Skin of body (tissue), 2 donors: Measurements from ENCODE around the gene FGF22. TPM values are rescaled to one million over a fixed set of nuclear protein-coding genes. Genes with fewer than 3 reads are reported as not detected.

Experiments used
- DNase-seq: peaks from one replicate; lab custom pipeline; 2025; lab: John Stamatoyannopoulos, UW
- total RNA-seq: library from RNA; depleted of rRNA; stranded (reverse); fragments of >200 nt; gene quantifications from one replicate; pipeline ENCODE4 v1.2.3, GENCODE V29; 2014

Gene FGF22
- total RNA-seq, 1 donor from 2014 or later = 1.4 TPM

GRCh38 chr19:642767-643727, 3.4 kb downstream of the FGF22 start:
- no peak for DNase-seq

DNA sequence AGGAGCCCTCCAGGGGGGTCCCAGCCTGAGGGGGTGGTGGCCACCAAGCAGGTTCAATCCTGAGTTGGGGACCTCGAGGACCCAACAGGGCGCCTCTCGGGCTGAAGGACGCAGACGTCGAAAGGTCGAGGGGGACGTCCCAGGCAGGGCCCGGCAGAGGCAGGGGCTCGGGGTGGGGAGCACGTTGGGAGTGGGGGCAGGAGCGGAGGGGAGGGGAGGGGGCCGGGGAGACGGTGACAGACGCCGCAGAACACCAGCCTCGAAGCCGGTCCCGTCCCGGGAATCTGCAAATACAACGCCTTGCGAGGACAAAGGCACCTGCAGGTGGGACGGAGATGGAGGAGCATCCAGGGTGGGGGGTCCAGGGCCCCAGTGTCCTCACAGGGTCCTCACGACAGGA, 4.1 kb downstream of the FGF22 start:
- DNase-seq = no peak

GRCh38 chr19:644363-644762, 4.7 kb downstream of the FGF22 start:
- DNase-seq = no peak

DNA sequence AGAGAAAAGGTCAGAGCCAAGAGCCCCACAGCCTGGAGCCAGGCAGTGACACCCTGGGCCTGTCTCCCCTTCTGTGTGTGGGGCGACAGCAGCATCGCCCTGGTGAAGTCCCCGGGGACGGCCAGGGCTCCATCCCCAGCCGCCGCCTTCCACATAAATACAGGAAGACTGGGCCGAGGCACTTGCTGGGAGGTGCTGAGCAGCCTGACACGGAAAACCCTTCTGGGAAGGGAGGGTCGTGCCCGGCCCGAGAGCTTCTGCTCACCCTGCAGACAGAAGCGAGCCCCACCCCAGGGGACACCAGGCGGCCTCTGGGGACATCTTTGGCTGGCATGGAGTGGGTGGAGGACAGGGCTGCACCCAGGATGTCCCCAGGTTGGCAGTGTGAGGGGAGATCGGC, 5.1 kb downstream of the FGF22 start:
- DNase-seq = no peak

- no peak for DNase-seq
These were observed 6.5 kb downstream of the FGF22 start for GRCh38 chr19:645912-646778.

DNA sequence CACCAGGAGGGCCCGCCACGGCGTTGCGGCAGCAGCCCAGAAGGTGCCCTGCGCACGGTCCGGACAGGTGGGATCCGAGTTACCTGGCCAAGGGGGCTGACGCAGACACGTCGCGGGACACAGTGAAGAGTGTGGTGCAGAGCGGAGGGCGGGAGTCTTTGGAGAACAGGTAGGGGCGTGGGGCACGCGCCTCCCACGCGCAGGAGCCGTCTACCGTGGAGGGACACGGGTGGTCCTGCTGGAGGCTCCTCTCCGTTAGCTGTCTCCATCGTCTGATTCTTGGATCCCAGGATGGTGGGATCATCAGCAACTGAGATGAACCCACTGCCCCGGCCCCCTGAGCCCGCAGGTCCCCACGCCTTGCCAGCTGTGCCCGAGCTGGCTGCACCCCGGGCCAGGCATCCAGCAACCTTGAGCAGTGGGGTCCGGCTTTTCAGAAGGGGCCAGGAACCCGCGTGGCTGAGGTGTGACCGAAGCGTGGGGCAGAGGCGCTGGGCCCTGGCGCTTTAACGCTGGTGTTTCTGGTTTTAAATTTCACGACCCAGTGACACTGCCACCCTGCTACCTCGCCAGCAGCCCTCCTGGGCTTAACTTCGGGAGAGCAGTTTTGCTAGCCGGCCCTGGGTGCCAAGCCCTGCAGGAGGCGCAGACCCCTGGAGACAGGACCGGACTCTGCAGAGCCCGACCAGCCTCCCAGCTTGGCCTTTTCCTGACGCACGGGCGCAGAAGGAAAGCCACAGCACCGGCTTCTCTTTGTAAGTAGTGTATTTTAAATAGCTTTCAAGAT, 7.3 kb downstream of the FGF22 start:
- no peak for DNase-seq

DNA sequence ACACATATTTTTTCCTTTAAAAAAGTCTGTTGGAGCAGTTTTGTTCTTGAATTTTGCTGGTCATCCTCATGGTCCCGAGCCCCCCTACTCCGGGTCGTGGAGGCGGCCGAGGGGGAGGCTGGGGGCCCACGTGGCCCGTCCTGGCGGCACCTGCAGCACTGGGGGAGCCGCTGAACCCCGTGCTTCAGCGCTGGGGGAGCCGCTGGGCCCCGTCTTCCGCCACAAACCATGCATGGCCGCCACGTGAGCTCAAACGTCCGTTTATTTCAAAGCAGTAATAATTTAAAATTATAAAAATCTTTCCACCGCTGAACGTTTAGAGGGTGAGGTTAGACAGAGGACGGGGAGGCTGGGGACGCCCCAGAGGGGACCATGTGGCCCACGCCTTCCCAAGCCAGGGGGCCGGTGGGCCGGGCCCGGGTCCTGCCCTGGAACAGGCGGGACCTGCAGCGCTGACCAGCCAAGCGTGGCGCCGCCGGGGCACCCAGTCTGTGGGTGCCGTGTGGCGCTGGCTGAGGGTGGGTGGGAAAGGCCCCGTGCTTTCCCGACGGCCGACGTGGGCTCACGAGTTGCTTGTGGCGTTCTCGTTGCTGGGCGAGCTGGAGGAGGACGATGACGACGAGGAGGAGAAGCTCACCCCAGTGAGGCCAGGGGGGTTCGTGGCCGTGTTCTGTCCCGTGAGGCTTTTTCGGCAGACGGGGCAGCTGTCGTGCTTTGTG, 8.0 kb downstream of the FGF22 start:
- DNase-seq = no peak

DNA sequence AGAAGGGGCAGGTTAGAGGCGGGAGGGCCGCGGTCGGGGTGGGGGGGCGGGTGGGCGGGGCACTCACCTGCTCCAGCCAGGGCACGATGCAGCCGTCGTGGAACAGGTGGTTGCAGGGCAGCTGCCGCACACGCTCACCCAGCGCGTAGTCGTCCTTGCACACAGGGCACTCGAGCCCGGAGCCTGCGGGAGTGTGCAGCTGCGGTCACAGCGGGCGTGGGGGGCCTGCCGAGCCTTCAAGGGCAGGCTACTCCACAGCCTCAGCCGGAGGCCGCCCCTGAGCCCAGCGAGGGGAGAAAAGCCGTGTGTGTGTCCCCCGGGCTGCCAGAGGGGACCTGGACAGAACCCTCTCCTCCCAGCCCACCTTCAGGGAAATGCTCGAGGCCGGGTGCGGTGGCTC, 8.6 kb downstream of the FGF22 start:
- no peak for DNase-seq

- no peak for DNase-seq
These were observed 9.5 kb downstream of the FGF22 start for GRCh38 chr19:648904-649801.

- DNase-seq = no peak
These were observed 10.4 kb downstream of the FGF22 start for GRCh38 chr19:650121-650520.

- DNase-seq = no peak
These were observed 11.6 kb downstream of the FGF22 start for GRCh38 chr19:651114-651818.

GRCh38 chr19:651991-652390, 12.3 kb downstream of the FGF22 start:
- no peak for DNase-seq

DNA sequence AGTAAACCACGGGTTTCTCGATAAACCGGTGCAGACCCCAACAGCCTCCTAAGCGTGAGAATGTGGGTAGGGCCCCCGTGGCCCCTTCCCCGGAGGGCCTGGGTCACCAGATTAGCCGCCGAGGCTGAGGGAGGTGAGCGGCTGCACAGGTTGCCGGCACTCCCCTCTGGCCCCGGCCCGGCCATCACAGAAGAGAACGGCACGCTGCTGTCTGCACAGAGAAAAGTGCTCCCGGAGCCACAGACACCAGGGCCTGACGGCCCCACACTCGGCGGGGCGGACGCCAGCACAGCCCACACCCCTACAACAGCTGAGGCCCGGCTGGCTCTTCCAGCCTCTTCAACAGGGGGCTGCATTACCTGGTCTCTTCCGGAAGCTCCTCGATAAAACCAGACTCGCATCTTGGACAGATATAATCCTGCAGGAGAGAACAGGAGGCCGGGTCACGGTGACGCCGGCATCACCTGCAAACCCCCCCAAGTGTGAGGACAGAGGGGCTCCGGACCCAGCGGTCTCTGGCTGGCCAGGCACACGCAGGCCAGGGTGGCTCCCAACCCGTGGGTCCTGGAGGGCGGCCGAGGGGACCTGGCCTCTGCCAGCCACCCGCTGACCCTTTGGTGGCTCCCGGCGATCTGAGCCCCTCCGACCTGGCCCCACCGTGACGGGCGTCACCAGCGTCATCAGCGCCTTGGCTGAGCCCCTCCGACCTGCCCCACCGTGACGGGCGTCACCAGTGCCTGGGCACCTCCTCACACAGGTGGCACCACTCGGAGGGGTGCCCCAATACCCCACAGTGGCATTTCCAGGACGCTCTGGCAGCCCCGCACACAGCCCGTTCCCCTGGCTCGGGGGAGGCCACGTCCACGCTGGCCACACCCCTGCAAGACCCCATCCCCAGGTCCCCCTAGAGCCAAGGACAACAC, 13.0 kb downstream of the FGF22 start:
- DNase-seq = no peak

GRCh38 chr19:653425-653824, 13.7 kb downstream of the FGF22 start:
- no peak for DNase-seq

GRCh38 chr19:655691-656090, 16.0 kb downstream of the FGF22 start:
- no peak for DNase-seq

DNA sequence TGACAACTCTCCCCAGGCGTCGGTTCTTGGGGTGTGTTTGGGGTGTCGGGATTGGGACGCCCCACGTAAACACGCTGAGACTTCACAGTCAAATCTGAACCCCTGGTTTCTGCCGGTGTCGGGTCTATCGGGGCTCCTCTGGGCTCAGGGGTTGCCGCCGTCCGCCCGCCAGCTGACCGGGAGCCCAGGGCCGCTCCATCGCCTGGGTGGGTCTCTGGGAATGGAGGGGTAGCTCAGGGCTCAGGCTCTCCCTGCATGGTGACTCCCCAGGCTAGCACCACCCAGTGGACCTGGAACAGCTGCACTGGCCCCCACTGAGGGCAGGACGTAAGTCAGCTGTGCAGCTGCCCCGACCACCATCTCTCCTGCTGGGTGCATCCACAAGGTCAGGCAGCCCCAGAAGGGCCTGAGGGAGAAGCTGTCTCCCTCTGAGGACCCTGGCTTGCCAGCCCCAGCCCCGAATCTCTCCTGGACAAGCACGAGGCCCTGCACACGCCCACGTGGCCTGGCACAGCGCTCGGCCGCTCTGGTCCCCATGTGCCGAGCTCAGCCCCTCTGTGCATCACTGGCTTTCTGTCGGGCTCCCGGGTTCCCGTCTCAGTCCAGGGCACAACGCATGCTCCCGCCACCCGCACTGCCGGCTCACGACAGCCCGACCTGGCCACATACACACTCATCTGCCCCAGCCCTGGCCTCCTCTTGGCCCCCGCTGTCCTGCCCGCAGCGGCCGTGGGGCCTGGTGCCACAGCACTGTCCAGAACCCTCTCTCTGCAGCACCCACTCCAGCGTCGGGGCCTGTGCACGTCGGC, 17.3 kb downstream of the FGF22 start:
- DNase-seq = no peak

DNA sequence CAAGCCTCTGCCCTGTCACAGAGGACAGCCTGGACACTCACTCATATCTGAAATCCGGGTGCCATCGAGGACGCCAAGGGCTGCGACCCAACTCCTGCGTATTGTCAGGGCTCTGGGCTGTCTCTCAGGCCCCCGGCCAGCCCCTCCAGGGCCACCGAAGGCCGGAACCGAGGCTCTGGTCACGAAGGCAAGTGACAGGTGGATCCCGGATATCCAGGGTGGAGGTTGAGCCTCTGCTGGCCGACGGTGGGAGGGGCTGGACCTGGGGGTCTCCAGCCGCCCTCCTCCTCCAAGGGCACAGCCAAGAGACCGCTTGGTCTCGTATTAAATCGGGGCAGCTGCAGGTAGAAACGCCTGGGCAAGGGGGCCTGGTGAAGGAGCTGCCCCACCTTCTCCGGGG, 17.9 kb downstream of the FGF22 start:
- DNase-seq = no peak
